Non-pigmented ciliary epithelial cell (primary cell): Measurements from ENCODE around the gene SLIT3.

Source experiments
- DNase-seq: peaks from one replicate; pipeline ENCODE4 v3.0.0-alpha.2; 2010; ENCODE audit warnings: low read depth

SLIT3 gene

DNA sequence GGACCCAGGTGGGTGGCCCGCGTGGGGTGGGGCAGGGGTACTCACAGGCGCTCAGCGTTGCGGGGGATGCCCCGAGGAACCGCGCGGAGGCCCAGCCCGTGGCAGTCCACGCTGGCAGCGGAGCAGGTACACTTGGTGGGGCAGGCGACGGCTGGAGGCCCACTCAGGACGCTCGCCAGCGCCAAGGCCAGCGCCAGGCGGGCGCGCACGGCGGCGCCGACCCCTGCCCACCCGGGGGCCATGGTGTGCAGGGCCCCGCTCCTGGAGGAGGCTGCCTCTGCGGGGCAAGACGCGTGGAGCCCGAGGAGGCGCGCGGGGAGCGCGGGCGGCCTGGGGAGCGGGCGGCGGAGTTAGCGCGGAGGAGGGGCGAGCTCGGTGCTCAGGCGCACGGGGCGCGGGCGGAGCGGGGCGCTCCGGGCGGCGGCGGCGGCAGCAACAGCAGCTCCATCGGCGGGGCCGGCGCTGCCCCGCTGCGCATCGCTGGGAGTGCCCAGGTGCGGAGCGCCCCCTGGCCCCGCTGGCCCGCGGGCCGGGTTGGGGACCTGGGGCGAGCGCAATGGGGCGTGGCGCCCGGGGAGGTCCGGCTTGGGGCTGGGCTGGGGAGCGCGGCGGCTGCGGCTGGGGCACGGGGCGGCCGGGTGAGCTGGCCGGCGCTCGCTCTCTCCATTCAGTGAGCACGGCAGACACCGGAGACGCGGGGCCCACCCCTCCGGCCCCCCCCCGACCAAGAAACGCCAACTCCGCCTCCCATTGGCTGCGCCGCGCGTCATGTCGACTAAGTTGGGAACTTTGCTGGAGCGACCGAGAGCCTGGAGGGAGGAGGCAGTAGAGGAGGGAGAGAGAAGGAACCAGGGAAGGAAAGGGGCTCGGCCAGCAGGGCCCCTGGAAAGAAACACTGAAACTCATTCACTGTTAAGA is at the start of gene SLIT3:
TSS of gene SLIT3 (minus strand) at position 672 of the 918 bp plus-strand sequence. CDS start at position 242, 430 bp downstream.
- DNase-seq, result peak; percentile 18

DNA sequence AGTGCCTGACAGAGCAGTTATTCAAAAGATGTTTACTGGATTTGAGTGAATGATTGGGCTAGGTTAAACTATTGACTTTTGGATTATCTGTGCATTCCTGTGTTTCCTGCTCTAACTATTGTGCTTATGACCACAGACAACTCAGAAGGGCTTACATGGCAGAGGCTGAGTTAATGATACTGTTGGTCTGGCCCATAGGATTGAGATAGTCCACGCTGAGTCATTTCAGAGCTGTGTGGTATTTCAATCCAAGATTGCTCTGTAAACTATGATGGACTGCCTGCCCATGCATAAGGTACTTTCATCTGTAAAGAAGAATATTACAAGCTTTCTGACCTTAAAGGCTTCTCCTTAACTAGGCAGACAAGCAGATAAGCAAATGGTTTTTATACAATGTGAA is 49.1 kb upstream of the SLIT3 start:
- DNase-seq, result peak; percentile 31

DNA sequence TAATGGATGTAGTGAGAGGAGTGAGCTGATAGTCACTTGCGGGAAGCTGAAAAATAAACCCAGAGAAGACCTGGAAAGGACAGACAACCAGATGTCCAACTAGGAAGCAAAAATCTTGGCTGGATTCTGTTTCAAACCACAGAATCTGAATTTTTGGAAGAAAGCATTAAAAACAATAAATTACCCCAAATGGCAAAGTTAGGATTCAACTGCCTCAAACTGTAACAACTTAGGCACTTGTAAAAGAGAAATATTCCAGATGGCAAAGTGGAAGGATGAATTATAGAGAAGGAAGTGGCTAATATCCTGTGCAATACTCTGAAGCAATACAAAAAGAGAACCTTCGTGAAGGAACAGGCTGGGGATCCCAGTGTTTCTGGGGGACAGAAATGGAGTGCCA is 46.8 kb upstream of the SLIT3 start:
- DNase-seq, result no peak

DNA sequence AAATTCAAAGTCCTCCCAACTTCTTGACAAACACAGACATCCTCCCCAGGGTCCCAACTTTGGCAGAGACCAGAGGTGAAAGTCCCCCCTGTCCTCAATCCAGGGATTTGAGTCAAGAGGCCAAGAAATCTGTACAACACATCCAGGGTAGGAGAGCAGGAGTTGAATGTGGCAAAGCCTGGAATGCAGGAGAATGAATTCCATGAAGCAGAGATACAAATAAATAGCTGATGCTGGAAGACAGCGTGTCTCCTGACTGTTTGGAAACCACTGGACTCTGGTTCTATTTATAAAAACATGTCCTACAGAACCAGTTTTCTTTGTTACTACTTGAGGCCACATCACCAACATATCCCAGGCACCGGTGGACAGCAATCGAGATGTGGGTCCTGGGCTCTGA is 43.7 kb upstream of the SLIT3 start:
- DNase-seq, result no peak

DNA sequence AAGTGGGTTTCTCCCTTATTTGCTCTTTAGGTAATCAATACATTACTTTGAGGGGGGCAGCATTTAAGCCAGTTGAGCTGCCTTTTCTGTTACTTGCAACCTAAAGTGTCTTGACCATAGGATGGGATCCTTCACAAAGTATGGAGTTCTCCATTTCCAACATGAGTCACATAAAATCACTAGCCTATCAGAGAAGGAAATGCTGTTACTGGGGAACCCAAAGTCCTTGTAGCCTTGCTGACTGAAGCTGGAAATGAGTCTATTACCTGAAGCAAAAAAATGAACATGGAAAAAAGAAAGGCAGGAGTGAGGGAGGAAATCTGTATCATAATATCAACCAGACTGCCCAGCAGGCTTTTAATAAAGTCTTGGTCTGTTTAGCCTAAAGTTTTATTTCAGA is 42.8 kb upstream of the SLIT3 start:
- no peak for DNase-seq

- no peak for DNase-seq
Observed at GRCh38 chr5:169341556-169341955, 40.6 kb upstream of the SLIT3 start.

- DNase-seq, result no peak
Observed at GRCh38 chr5:169339869-169340268, 38.9 kb upstream of the SLIT3 start.

- no peak for DNase-seq
Observed at GRCh38 chr5:169336242-169336641, 35.3 kb upstream of the SLIT3 start.

DNA sequence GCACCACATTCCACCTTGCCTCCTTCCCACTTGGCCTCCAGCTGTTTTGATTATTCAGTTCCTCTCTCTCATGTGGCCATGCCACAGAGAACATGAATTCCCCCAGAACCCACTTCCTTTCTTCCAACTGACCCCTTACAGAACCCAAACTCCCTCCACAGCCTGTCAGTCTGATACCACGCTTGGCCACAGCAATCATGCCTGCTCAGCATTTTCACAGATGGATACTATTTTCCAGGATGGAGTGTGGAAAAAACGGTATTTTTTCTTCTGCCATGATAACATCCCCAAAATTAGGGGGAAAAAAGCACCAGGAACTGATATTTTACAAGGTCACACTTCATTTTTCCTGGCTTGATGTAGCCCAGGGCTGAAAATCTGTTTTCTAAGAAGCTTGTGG is 34.9 kb upstream of the SLIT3 start:
- no peak for DNase-seq

GRCh38 chr5:169333518-169333917 is 32.6 kb upstream of the SLIT3 start:
- no peak for DNase-seq

DNA sequence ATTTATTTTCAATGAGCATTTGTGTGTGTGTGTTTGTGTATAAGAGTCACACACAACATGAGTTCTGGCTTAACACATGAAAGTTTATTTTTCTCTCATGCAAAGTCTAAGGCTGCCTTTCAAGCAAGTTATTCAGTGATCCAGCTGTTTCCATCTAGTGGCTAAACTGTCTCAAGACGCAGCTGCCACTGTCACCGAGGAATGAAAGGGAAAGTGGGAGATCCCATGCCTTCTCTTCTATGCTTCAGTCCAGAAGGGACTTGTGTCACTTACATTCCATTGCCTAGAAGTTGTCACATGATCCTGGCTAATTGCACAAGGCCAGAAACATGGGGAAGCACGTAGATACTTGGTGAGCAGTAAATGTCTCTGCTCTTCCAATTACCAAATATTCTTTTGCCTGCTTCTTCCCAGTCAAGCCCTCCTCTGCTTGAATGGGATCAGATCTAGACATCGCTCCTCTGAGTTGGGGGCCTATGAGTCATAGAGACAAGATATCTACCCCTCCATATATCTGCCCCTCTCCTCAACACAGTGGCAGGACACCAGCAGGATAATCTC is 30.4 kb upstream of the SLIT3 start:
- no peak for DNase-seq

DNA sequence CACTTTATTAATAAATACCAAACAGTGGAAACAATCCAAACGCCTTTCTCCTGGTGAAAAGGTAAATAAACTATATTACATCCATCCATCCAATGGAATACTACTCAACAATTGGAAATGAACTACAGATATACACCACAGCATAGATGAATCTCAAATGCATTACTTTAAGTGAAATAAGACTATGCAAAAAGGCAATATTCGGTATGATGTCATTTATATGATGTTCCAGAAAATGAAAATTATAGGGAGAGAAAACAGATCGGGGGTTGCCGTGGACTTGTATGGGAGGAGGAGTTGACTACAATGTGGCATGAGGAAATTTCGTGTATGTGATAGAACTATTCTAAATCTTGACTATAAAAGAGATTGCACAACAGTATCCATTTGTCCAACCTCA is 27.5 kb upstream of the SLIT3 start:
- no peak for DNase-seq

- no peak for DNase-seq
Observed at GRCh38 chr5:169325273-169325672, 24.3 kb upstream of the SLIT3 start.

- DNase-seq, result no peak
Observed at GRCh38 chr5:169318556-169318955, 17.6 kb upstream of the SLIT3 start.

DNA sequence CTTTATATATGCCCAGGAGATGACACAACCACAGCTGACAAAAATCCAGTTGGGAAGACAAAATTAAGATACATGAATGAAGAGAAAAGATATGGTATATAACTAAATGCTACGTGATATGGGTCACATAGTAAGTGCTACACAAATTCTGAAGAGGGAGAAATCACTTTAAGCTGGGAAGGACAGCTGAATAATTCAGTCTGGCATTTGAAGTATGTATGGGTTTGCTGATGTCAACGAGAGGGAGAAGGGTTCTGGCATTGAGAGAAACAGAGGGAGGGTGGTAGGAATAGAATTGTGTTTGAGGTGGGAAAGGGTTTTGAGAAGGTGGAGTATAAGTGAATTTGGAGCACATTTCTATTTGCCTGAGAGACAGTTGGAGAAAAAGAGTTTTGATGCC is 6.7 kb upstream of the SLIT3 start:
- DNase-seq, result no peak

GRCh38 chr5:169305366-169305765 is 4.4 kb upstream of the SLIT3 start:
- DNase-seq, result no peak

- DNase-seq, result no peak
Observed at GRCh38 chr5:169304175-169304574, 3.2 kb upstream of the SLIT3 start.

DNA sequence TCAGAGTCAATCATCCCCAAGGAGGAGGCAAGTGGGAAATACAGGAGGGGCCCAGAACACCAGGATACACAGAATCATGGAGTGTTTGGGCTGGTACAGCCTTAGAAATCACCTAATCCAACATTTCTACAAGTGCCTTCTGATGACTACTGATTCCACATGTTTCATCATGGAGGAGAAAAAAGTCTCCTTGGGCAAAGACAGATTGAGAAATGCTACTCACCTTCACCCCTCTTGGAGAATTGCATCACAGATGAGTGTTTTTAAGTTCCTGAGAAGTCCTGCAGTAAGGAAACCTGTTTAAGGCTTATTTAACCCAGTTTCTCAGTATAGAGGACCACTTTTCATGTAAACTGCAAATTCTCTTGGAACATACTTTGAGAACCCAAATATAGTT is 2.2 kb upstream of the SLIT3 start:
- no peak for DNase-seq

DNA sequence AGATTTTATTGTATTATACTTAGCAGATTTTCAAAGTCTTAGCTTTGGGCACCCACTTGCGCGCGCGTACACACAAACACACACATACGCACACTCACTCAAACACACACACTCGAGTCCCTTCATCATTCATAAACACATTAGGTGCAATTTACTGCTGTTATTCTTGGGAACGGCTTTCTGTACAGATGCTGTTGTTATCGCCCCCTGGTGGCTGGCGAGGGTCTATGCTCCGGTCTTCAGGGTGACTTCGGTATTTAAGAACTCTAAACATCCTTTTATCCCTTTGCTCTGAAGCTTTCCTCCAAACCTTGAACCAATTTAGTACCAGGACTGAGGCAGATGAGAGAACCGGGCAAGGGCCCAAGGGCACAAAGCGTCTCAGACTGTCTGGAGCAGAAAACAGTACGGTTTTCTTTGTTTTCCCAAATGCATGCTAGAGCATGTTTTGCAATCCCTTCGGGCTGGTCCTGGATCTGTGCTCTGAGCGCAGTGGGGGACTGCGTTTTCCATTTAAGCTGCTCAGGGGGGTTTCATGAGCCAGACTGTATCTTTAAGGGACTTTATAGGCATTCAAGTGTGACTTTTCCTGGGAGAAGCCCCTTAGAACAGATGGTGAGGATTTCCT is 1.7 kb upstream of the SLIT3 start:
- DNase-seq, result peak; percentile 48

DNA sequence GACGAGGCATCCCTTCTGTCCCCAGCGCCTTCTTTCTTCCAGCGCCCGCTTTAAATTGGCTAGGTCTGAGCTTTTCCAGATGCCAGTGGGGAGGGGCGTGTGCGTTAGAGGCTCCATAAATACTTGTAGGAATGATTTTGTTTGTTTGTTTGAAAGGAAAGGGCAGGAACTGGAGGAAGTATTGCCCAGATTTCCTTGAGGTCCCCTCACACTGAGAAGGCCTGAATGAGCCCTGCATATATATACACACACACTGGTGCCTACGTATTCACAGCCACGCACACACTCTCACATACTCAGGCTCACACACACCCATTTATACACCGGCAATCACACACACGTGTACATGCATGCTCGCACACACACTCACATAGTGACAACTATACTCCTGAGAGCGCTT is 1.0 kb upstream of the SLIT3 start:
- DNase-seq, result no peak

DNA sequence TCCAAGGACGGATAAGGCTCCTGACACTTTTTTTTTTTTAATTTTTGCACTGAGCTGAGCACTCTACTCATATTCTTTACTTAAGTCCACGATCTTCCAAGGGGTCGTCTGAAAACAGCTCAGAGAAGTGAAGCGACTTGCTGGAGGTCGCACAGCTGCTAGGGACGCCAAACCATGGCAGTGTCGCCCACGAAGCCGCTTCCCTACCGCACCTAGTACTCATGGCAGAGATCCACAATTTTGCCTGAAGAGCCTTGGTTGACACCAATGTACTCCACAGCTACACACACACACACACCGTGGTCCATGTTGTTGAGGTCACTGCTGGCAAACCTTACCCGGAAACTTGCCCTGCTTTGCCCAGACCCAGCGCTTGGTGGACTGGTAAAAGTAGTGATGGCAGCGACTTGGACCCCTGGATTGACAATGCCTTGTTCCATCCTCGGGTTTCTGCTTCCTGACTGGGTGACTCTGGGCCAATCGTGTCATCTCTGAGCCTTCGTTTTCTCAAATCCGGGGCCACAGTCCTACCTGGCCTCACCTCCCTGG is 521 bp upstream of the SLIT3 start:
- no peak for DNase-seq

GRCh38 chr5:169299663-169300467 is 1.1 kb downstream of the SLIT3 start:
- DNase-seq, result no peak
